IMR-90 (cell line): ENCODE data around the gene DYTN. TPM values are rescaled to one million over a fixed set of nuclear protein-coding genes. Genes with fewer than 3 reads are reported as not detected.

Source experiments
- ATAC-seq: fragments of 200-7000 bp; cut with Tn5 transposase; 2 replicates; pipeline ENCODE4 v1.9.1; 2020; ENCODE audit warnings: low read depth, mild to moderate bottlenecking, moderate library complexity
- BruUV-seq: library from RNA; stranded (reverse); fragments of 400-500 nt; replicated peaks from 2 replicates; lab custom pipeline; 2021; lab: Mats Ljungman, UMichigan
- CTCF ChIA-PET: fragments of 300-600 bp; formaldehyde crosslinking; extraction: SDS; loops from one replicate; lab custom pipeline; 2021; ENCODE audit warnings: antibody characterized with exemption; lab: Yijun Ruan, JAX
- POLR2A ChIA-PET: fragments of 300-600 bp; sonication (Branson Sonifier 250); formaldehyde crosslinking; loops from one replicate; lab custom pipeline; 2022; ENCODE audit warnings: antibody characterized with exemption; ENCODE audit not compliant: unreplicated experiment; lab: Charles Lee
- DNase-seq: peaks from one replicate; pipeline ENCODE4 v3.0.0; 2013
- H2AFZ ChIP-seq: replicated peaks from 2 replicates; pipeline ENCODE3; 2013; ENCODE audit warnings: low read length, mild to moderate bottlenecking; ENCODE audit not compliant: poor library complexity
- H2AK5ac ChIP-seq: 2 replicates; pipeline ENCODE4 v1.6.1; 2013; ENCODE audit warnings: low read depth, low read length, inconsistent platforms
- H2AK9ac ChIP-seq: replicated peaks from 2 replicates; pipeline ENCODE3; 2013; ENCODE audit warnings: mild to moderate bottlenecking, low read depth, low read length, moderate library complexity; ENCODE audit not compliant: poor library complexity
- H2BK120ac ChIP-seq: 2 replicates; pipeline ENCODE4 v1.6.1; 2013; ENCODE audit warnings: low read depth, low read length, inconsistent platforms
- H2BK15ac ChIP-seq: 3 replicates; pipeline ENCODE4 v1.6.1; 2013; ENCODE audit warnings: low read depth, low read length, inconsistent platforms
- H2BK20ac ChIP-seq: 2 replicates; pipeline ENCODE4 v1.6.1; 2013; ENCODE audit warnings: low read depth, mild to moderate bottlenecking, inconsistent platforms, low read length, moderate library complexity
- H2BK5ac ChIP-seq: 2 replicates; pipeline ENCODE4 v1.6.1; 2013; ENCODE audit warnings: mild to moderate bottlenecking, low read depth, low read length, inconsistent platforms; ENCODE audit not compliant: poor library complexity, severe bottlenecking
- H3K14ac ChIP-seq: replicated peaks from 2 replicates; pipeline ENCODE4 v1.6.1; 2013; ENCODE audit warnings: low read depth, low read length, inconsistent platforms
- H3K18ac ChIP-seq: 2 replicates; pipeline ENCODE4 v1.6.1; 2013; ENCODE audit warnings: low read depth, low read length, control low read depth
- H3K23ac ChIP-seq: 2 replicates; pipeline ENCODE4 v1.6.1; 2013; ENCODE audit warnings: low read depth, low read length, inconsistent platforms
- H3K27ac ChIP-seq: 2 replicates; pipeline ENCODE4 v1.5.1; 2013; ENCODE audit warnings: mild to moderate bottlenecking, control low read depth, low read length; ENCODE audit not compliant: insufficient read depth
- H3K27me3 ChIP-seq: 2 replicates; pipeline ENCODE4 v1.6.1; 2013; ENCODE audit warnings: low read length; ENCODE audit not compliant: control insufficient read depth, insufficient read depth
- H3K36me3 ChIP-seq: 2 replicates; pipeline ENCODE4 v1.6.1; 2013; ENCODE audit warnings: low read length, mixed read lengths; ENCODE audit not compliant: control insufficient read depth, insufficient read depth
- H3K4ac ChIP-seq: 2 replicates; pipeline ENCODE4 v1.6.1; 2013; ENCODE audit warnings: low read depth, low read length, inconsistent platforms
- H3K4me1 ChIP-seq: 2 replicates; pipeline ENCODE4 v1.6.1; 2013; ENCODE audit warnings: low read length, mixed read lengths; ENCODE audit not compliant: control insufficient read depth, insufficient read depth
- H3K4me2 ChIP-seq: 2 replicates; pipeline ENCODE4 v1.6.1; 2013; ENCODE audit warnings: low read depth, mild to moderate bottlenecking, control low read depth, low read length, moderate library complexity
- H3K4me3 ChIP-seq: 2 replicates; pipeline ENCODE4 v1.5.1; 2013; ENCODE audit warnings: low read depth, mild to moderate bottlenecking, control low read depth, low read length, moderate library complexity; ENCODE audit not compliant: insufficient read depth
- H3K56ac ChIP-seq: 2 replicates; pipeline ENCODE4 v1.6.1; 2013; ENCODE audit warnings: low read length, inconsistent platforms; ENCODE audit not compliant: insufficient read depth; ENCODE audit errors: extremely low read depth
- H3K79me1 ChIP-seq, 2 experiments: 2 replicates each; pipeline ENCODE4 v1.6.1; 2013; ENCODE audit warnings: low read length in 2 of 2, inconsistent platforms in 1 of 2, low read depth in 1 of 2
- H3K9ac ChIP-seq: 2 replicates; pipeline ENCODE4 v1.6.1; 2013; ENCODE audit warnings: low read depth, low read length, control low read depth
- H3K9me1 ChIP-seq: 2 replicates; pipeline ENCODE4 v1.6.1; 2013; ENCODE audit warnings: low read length, inconsistent platforms; ENCODE audit not compliant: insufficient read depth
- H3K9me3 ChIP-seq: 2 replicates; pipeline ENCODE4 v1.6.1; 2013; ENCODE audit warnings: low read length; ENCODE audit not compliant: control insufficient read depth, insufficient read depth
- H4K20me1 ChIP-seq: 2 replicates; pipeline ENCODE4 v1.6.1; 2013; ENCODE audit warnings: low read length, inconsistent platforms; ENCODE audit not compliant: insufficient read depth
- H4K5ac ChIP-seq: 2 replicates; pipeline ENCODE4 v1.6.1; 2013; ENCODE audit warnings: mild to moderate bottlenecking, low read depth, low read length, control low read depth
- H4K8ac ChIP-seq, 2 experiments: 2 replicates each; pipeline ENCODE4 v1.6.1; 2013; ENCODE audit warnings: low read depth in 2 of 2, low read length in 2 of 2, control low read depth in 1 of 2, inconsistent platforms in 1 of 2
- H4K91ac ChIP-seq: 2 replicates; pipeline ENCODE4 v1.6.1; 2013; ENCODE audit warnings: low read depth, low read length, inconsistent platforms; ENCODE audit not compliant: insufficient read depth
- BHLHE40 ChIP-seq: fragments of 150-350 bp; IDR thresholded peaks from 2 replicates; pipeline ENCODE4 v1.6.1; 2016; ENCODE audit warnings: mild to moderate bottlenecking, low read depth, low read length
- CEBPB ChIP-seq: IDR thresholded peaks from 2 replicates; pipeline ENCODE4 v1.6.1; 2012; ENCODE audit warnings: low read depth, low read length, improper control_type of control experiment
- CHD1 ChIP-seq: IDR thresholded peaks from 2 replicates; pipeline ENCODE4 v1.6.1; 2012; ENCODE audit warnings: low read depth, low read length, improper control_type of control experiment
- FOS ChIP-seq: fragments of 150-350 bp; IDR thresholded peaks from 2 replicates; pipeline ENCODE4 v1.6.1; 2016; ENCODE audit warnings: low read depth, low read length
- MAFK ChIP-seq: IDR thresholded peaks from 2 replicates; pipeline ENCODE4 v1.6.1; 2012; ENCODE audit warnings: low read depth, low read length, improper control_type of control experiment
- MAZ ChIP-seq: IDR thresholded peaks from 2 replicates; pipeline ENCODE4 v1.6.1; 2012; ENCODE audit warnings: low read depth, mild to moderate bottlenecking, low read length, improper control_type of control experiment, moderate library complexity, borderline replicate concordance
- MXI1 ChIP-seq: IDR thresholded peaks from 2 replicates; pipeline ENCODE4 v1.6.1; 2012; ENCODE audit warnings: low read depth, mild to moderate bottlenecking, low read length, moderate library complexity, borderline replicate concordance
- NFE2L2 ChIP-seq: fragments of 150-350 bp; IDR thresholded peaks from 2 replicates; pipeline ENCODE4 v1.6.1; 2016; ENCODE audit warnings: low read depth, mild to moderate bottlenecking, low read length
- POLR2A ChIP-seq: IDR thresholded peaks from 2 replicates; pipeline ENCODE4 v1.6.1; 2012; ENCODE audit warnings: mild to moderate bottlenecking, low read depth, low read length
- RAD21 ChIP-seq: IDR thresholded peaks from 2 replicates; pipeline ENCODE4 v1.6.1; 2012; ENCODE audit warnings: low read length, improper control_type of control experiment
- RCOR1 ChIP-seq: IDR thresholded peaks from 2 replicates; pipeline ENCODE4 v1.6.1; 2012; ENCODE audit warnings: mild to moderate bottlenecking, low read length, improper control_type of control experiment; ENCODE audit not compliant: insufficient replicate concordance
- RFX5 ChIP-seq: IDR thresholded peaks from 2 replicates; pipeline ENCODE4 v1.8.0; 2012; ENCODE audit warnings: low read depth, mild to moderate bottlenecking, low read length, moderate library complexity
- SMC3 ChIP-seq: fragments of 150-350 bp; IDR thresholded peaks from 2 replicates; pipeline ENCODE4 v1.6.1; 2016; ENCODE audit warnings: low read depth, mild to moderate bottlenecking, antibody characterized with exemption, low read length, moderate library complexity
- WGBS, 2 experiments: methylation state at CpG; one replicate each; pipeline versions ENCODE4 v1.1.5 to v1.1.7; 2013; ENCODE audit warnings: missing lambda C conversion rate in 2 of 2; ENCODE audit not compliant: insufficient read length in 1 of 2; ENCODE audit errors: extremely low coverage in 2 of 2; 5-methylcytosine and 5-hydroxymethylcytosine counted together
- dilution Hi-C: fragments of 300-500 bp; cut with HindIII; formaldehyde crosslinking; loops from one replicate; pipeline ENCODE4 v1.14.3; 2018; ENCODE audit warnings: low sequenced_read_pairs; ENCODE audit not compliant: unreplicated experiment
- in situ Hi-C: fragments of 300-500 bp; cut with MboI; formaldehyde crosslinking; loops from 3 replicates; pipeline ENCODE4 v1.14.3; 2019; ENCODE audit warnings: low sequenced_read_pairs, inconsistent platforms, mixed read lengths
- intact Hi-C: fragments of 100-400 bp; cut with micrococcal nuclease; formaldehyde crosslinking; loops from 2 replicates; pipeline ENCODE4 v1.10.0; 2022
- polyA plus RNA-seq, 3 experiments: library from polyadenylated mRNA; depleted of rRNA; stranded (reverse); fragments of >200 nt; gene quantifications; 2 replicates each; pipeline ENCODE4 v1.2.3, GENCODE V29; 2012; ENCODE audit warnings: low replicate concordance in 1 of 3
- total RNA-seq: library from RNA; depleted of rRNA; stranded (reverse); fragments of >200 nt; gene quantifications from 2 replicates; pipeline ENCODE4 v1.2.3, GENCODE V29; 2012
- TF ChIP-seq, protein P1 (sequence below): conservative IDR thresholded peaks from 2 replicates; pipeline ENCODE4 v1.5.1; 2012; ENCODE audit warnings: mild to moderate bottlenecking, low read depth, low read length, improper control_type of control experiment
- TF ChIP-seq, protein P2 (sequence below): fragments of 150-350 bp; IDR thresholded peaks from 2 replicates; pipeline ENCODE4 v1.6.1; 2017; ENCODE audit warnings: mild to moderate bottlenecking, antibody characterized with exemption, low read length, low read depth
- TF ChIP-seq, protein P3 (sequence below): fragments of 150-350 bp; IDR thresholded peaks from 2 replicates; pipeline ENCODE4 v1.6.1; 2016; ENCODE audit warnings: low read depth, mild to moderate bottlenecking, low read length, moderate library complexity, borderline replicate concordance

DYTN gene
- total and polyA plus RNA-seq, 2 of the 4 experiments (the other 2 are of a cell fraction): not detected

DNA sequence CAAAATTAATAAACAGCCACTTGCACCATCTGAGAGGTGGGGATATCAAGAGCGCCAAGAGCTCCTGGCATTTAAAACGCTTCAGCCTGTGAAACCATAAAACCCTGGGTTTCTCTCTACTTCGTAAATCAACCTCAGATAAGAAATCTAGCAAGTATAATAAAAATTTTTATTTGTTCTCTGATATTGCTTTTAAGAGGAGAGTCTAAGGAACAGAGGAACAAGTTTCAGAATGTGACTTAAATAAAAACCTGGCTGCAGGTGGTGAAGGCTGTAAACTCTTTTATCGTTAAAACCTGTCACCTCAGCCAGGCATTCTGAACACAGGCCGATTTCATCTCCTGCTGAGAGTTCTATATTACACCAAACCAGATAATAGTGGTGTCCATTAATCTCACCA is 9.9 kb downstream of the DYTN start:
- H3K27ac ChIP-seq: no peak overlapping the region
- no peak overlapping the region for H2AFZ ChIP-seq
- POLR2A ChIA-PET: no interaction called here
- H3K14ac ChIP-seq: no peak overlapping the region
- H3K27me3 ChIP-seq: peaks cover 2% of the 10 kb centered on the region; the same call in 1 of the 2 replicates
- BruUV-seq: no TSS peak
- TF ChIP-seq, protein P1, sequence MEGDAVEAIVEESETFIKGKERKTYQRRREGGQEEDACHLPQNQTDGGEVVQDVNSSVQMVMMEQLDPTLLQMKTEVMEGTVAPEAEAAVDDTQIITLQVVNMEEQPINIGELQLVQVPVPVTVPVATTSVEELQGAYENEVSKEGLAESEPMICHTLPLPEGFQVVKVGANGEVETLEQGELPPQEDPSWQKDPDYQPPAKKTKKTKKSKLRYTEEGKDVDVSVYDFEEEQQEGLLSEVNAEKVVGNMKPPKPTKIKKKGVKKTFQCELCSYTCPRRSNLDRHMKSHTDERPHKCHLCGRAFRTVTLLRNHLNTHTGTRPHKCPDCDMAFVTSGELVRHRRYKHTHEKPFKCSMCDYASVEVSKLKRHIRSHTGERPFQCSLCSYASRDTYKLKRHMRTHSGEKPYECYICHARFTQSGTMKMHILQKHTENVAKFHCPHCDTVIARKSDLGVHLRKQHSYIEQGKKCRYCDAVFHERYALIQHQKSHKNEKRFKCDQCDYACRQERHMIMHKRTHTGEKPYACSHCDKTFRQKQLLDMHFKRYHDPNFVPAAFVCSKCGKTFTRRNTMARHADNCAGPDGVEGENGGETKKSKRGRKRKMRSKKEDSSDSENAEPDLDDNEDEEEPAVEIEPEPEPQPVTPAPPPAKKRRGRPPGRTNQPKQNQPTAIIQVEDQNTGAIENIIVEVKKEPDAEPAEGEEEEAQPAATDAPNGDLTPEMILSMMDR: no peak
- TF ChIP-seq RFX5: no peak
- TF ChIP-seq CHD1: no peak
- no peak for TF ChIP-seq CEBPB
- no peak for TF ChIP-seq MXI1
- no peak for TF ChIP-seq NFE2L2
- no peak for TF ChIP-seq POLR2A
- TF ChIP-seq, protein P2, sequence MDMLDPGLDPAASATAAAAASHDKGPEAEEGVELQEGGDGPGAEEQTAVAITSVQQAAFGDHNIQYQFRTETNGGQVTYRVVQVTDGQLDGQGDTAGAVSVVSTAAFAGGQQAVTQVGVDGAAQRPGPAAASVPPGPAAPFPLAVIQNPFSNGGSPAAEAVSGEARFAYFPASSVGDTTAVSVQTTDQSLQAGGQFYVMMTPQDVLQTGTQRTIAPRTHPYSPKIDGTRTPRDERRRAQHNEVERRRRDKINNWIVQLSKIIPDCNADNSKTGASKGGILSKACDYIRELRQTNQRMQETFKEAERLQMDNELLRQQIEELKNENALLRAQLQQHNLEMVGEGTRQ: no peak
- TF ChIP-seq, protein P3, sequence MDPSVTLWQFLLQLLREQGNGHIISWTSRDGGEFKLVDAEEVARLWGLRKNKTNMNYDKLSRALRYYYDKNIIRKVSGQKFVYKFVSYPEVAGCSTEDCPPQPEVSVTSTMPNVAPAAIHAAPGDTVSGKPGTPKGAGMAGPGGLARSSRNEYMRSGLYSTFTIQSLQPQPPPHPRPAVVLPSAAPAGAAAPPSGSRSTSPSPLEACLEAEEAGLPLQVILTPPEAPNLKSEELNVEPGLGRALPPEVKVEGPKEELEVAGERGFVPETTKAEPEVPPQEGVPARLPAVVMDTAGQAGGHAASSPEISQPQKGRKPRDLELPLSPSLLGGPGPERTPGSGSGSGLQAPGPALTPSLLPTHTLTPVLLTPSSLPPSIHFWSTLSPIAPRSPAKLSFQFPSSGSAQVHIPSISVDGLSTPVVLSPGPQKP: no peak
- TF ChIP-seq FOS: no peak
- TF ChIP-seq BHLHE40: no peak
- no peak for TF ChIP-seq MAFK
- no peak for TF ChIP-seq MAZ
- TF ChIP-seq RAD21: no peak
- no peak for TF ChIP-seq RCOR1
- no peak for TF ChIP-seq SMC3
- H4K20me1 ChIP-seq: no peaks in the 10 kb centered on the region
- H3K4me2 ChIP-seq: no peak overlapping the region
- H4K8ac ChIP-seq: no peak overlapping the region
- H3K4me1 ChIP-seq: no peaks in the 10 kb centered on the region
- DNase-seq: no peak
- no peak overlapping the region for H4K91ac ChIP-seq
- no peak overlapping the region for H3K18ac ChIP-seq
- H2BK20ac ChIP-seq: no peak overlapping the region
- no peaks in the 10 kb centered on the region for H3K79me1 ChIP-seq
- H3K9me3 ChIP-seq: no peaks in the 10 kb centered on the region
- no peak overlapping the region for H3K23ac ChIP-seq
- no peak overlapping the region for H3K9ac ChIP-seq
- in situ Hi-C loops (no loop called here), dilution Hi-C loops (no loop called here), intact Hi-C loops (no loop called here)
- no peak overlapping the region for H2BK15ac ChIP-seq
- no peak overlapping the region for H4K5ac ChIP-seq
- no peak overlapping the region for H2AK5ac ChIP-seq
- no CpG with 5 or more reads among the region's 5 CpGs for WGBS, 2 experiments
- H3K9me1 ChIP-seq: no peaks in the 10 kb centered on the region
- CTCF ChIA-PET: interaction anchor here (0.7 to 1.1 kb wide), 2 partner anchors 11 to 23 kb away, joined by 3 read pairs; no protein-coding TSS in a partner anchor
- H2AK9ac ChIP-seq: no peak overlapping the region
- no peaks in the 10 kb centered on the region for H3K36me3 ChIP-seq
- H3K56ac ChIP-seq: no peak overlapping the region
- no peak overlapping the region for H2BK120ac ChIP-seq
- no peak overlapping the region for H2BK5ac ChIP-seq
- no peak overlapping the region for H3K4me3 ChIP-seq
- no peak for ATAC-seq
- no peak overlapping the region for H3K4ac ChIP-seq
